K562 (cell line): ENCODE results near the gene MRNIP. TPM values are rescaled to one million over a fixed set of nuclear protein-coding genes. Genes with fewer than 3 reads are reported as not detected.

Experiments
- ATAC-seq: fragments of 200-7000 bp; cut with Tn5 transposase; 3 replicates; pipeline ENCODE4 v1.9.1; 2020; ENCODE audit warnings: moderate library complexity
- BruUV-seq: library from RNA; stranded (reverse); fragments of 400-500 nt; replicated peaks from 2 replicates; lab custom pipeline; 2021; lab: Mats Ljungman, UMichigan
- CTCF ChIA-PET: fragments of 300-600 bp; formaldehyde crosslinking; extraction: SDS; loops from one replicate; lab custom pipeline; 2021; ENCODE audit warnings: low intra/inter-chr PET ratio; lab: Yijun Ruan, JAX
- POLR2A ChIA-PET: fragments of 300-600, 350-650 bp; sonication (Branson Sonifier 250); formaldehyde crosslinking; extraction: SDS; loops from one replicate; lab custom pipeline; 2021; ENCODE audit warnings: antibody characterized with exemption, inconsistent platforms; lab: Yijun Ruan, JAX
- DNase-seq, 4 experiments: peaks; one replicate each; pipeline versions ENCODE4 v3.0.0 to v3.0.0-alpha.2; 2011 to 2018; ENCODE audit warnings: low spot score in 3 of 4, mixed read lengths in 3 of 4; ENCODE audit errors: extremely low read depth in 1 of 4
- FAIRE-seq: peaks from 2 replicates; lab custom pipeline; 2011; peaks lifted over from hg19 to GRCh38; lab: Jason Lieb, UNC
- H2AFZ ChIP-seq: 2 replicates; pipeline ENCODE4 v1.6.0; 2011; ENCODE audit warnings: low read depth, low read length, control low read depth, inconsistent platforms
- H3K27ac ChIP-seq: fragments of 200-600 bp; 3 replicates; pipeline ENCODE4 v1.8.0; 2011; ENCODE audit warnings: low read depth, mild to moderate bottlenecking, control low read depth, inconsistent platforms, low read length, moderate library complexity, mixed read lengths; ENCODE audit errors: extremely low read depth
- H3K27me3 ChIP-seq, 2 experiments: fragments of 300-600 bp in 1 of 2; 2 replicates in 1 of 2; 3 replicates in 1 of 2; pipeline versions ENCODE4 v1.6.0 to v1.8.0; 2011; ENCODE audit warnings: inconsistent platforms in 2 of 2, low read length in 2 of 2, mild to moderate bottlenecking in 1 of 2, mixed read lengths in 1 of 2, moderate library complexity in 1 of 2; ENCODE audit not compliant: control insufficient read depth in 2 of 2, insufficient read depth in 2 of 2
- H3K36me3 ChIP-seq: fragments of 300-600 bp; 3 replicates; pipeline ENCODE4 v1.8.0; 2011; ENCODE audit warnings: mild to moderate bottlenecking, low read length, inconsistent platforms; ENCODE audit not compliant: control insufficient read depth, insufficient read depth
- H3K4me1 ChIP-seq, 2 experiments: fragments of 200-600 bp in 1 of 2; replicated peaks in 1 of 2; 2 replicates in 1 of 2; 3 replicates in 1 of 2; pipeline versions ENCODE4 v1.5.1 to v1.8.0; 2011; ENCODE audit warnings: inconsistent platforms in 2 of 2, low read length in 2 of 2, mild to moderate bottlenecking in 1 of 2, mixed read lengths in 1 of 2, moderate library complexity in 1 of 2; ENCODE audit not compliant: control insufficient read depth in 2 of 2, insufficient read depth in 2 of 2
- H3K4me2 ChIP-seq: 2 replicates; pipeline ENCODE4 v1.6.1; 2011; ENCODE audit warnings: low read length, control low read depth, inconsistent platforms, mixed read lengths; ENCODE audit not compliant: insufficient read depth
- H3K4me3 ChIP-seq: fragments of 200-600 bp; sonication (generic), shearing (Covaris generic); 2 replicates; pipeline ENCODE4 v1.5.1; 2016; ENCODE audit warnings: control low read depth, inconsistent platforms
- H3K79me2 ChIP-seq: fragments of 200-600 bp; 3 replicates; pipeline ENCODE4 v1.8.0; 2011; ENCODE audit warnings: low read length, inconsistent platforms; ENCODE audit not compliant: control insufficient read depth, insufficient read depth
- H3K9ac ChIP-seq, 2 experiments: 2 replicates each; pipeline versions ENCODE4 v1.6.0 to v1.6.1; 2011; ENCODE audit warnings: low read depth in 2 of 2, low read length in 2 of 2, control low read depth in 1 of 2, inconsistent platforms in 1 of 2, mild to moderate bottlenecking in 1 of 2, mixed read lengths in 1 of 2; ENCODE audit not compliant: insufficient read depth in 1 of 2
- H3K9me1 ChIP-seq: one replicate; pipeline ENCODE4 v1.6.0; 2011; ENCODE audit warnings: inconsistent platforms, mild to moderate bottlenecking, low read length, moderate library complexity; ENCODE audit not compliant: control insufficient read depth, insufficient read depth
- H3K9me3 ChIP-seq: replicated peaks from 2 replicates; pipeline ENCODE4 v1.5.1; 2011; ENCODE audit warnings: low read depth, low read length, inconsistent platforms; ENCODE audit not compliant: control insufficient read depth, insufficient read depth
- H4K20me1 ChIP-seq: replicated peaks from 2 replicates; pipeline ENCODE4 v1.6.1; 2011; ENCODE audit warnings: low read length, inconsistent platforms, mixed read lengths; ENCODE audit not compliant: control insufficient read depth, insufficient read depth
- RAD51 ChIP-seq: fragments of 450-650 bp; IDR thresholded peaks from 2 replicates; pipeline ENCODE4 v1.7.1; 2016; ENCODE audit warnings: low read depth, mild to moderate bottlenecking, borderline replicate concordance
- WGBS: fragments of 100-300 bp; shearing (Covaris generic); methylation state at CpG from one replicate; pipeline ENCODE4 v1.1.6; 2016; ENCODE audit warnings: low coverage, mixed read lengths; ENCODE audit not compliant: insufficient coverage; ENCODE audit errors: missing lambda C conversion rate; 5-methylcytosine and 5-hydroxymethylcytosine counted together
- in situ Hi-C: fragments of 300-500 bp; cut with MboI; formaldehyde crosslinking; loops from 4 replicates; pipeline ENCODE4 v1.15.0; 2018; ENCODE audit warnings: inconsistent platforms, mixed read lengths
- intact Hi-C: fragments of 100-400 bp; cut with micrococcal nuclease; formaldehyde crosslinking; loops from 2 replicates; pipeline ENCODE4 v1.14.2; 2022
- polyA plus RNA-seq, 8 experiments: library from polyadenylated mRNA; depleted of rRNA in 4 of 8; stranded (reverse) in 5 of 8; unstranded in 3 of 8; fragments of >200 nt; fragmentation: Nextera tagmentation in 2 of 8; fragmentation: Illumina TruSeq in 1 of 8; extraction: Ambion mirVana in 2 of 8; extraction: Trizol in 1 of 8; gene quantifications; 2 replicates each; pipeline versions ENCODE4 v1.2.1 to v1.2.3, GENCODE V29; 2011 to 2014; ENCODE audit warnings: inconsistent platforms in 1 of 8, missing spikeins in 1 of 8
- total RNA-seq, 7 experiments: library from RNA; depleted of rRNA in 6 of 7; stranded (reverse); fragments of >200 nt in 6 of 7; fragmentation: Illumina TruSeq in 2 of 7; extraction: Trizol in 2 of 7; gene quantifications; 2 replicates each; pipeline versions ENCODE4 v1.2.1 to v1.2.3, GENCODE V29; 2011 to 2021; ENCODE audit warnings: low replicate concordance in 1 of 7
- TF ChIP-seq, protein P1 (sequence below): fragments of 200-800 bp; sonication (Bioruptor generic); IDR thresholded peaks from 2 replicates; pipeline ENCODE4 v1.6.1; 2017; ENCODE audit warnings: missing genetic modification characterization, missing compliant biosample characterization

Gene MRNIP
- total and polyA plus RNA-seq, 9 of the 15 experiments (the other 6 are each of a cell fraction or from before 2014, with no cell fraction given): 3.6 to 39.0 (median 16.8) TPM

DNA sequence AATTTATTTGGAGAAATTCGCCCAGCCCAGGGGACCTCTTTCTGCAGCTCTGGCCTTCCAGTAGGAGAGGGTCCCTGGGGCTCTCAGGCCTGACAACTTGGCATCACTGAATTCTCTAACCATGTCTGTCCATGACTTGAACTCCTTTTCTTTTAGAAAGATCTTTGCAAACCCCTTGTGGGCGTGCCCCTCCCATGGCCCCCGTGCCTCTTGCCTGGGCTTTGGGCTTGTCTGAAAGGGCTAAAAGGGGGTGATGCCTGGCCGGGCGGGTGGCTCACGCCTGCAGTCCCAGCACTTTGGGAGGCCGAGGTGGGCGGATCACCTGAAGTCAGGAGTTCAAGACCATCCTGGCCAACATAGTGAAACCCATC is 41.2 kb downstream of the MRNIP start:
- Histone ChIP-seq H3K36me3 (peaks cover 45% of the 10 kb centered on the region; the same call in 2 of the 3 replicates), H2AFZ (no peak overlapping the region), H3K27ac (peak overlapping the region; percentile 40; the same call in 2 of the 3 replicates), H3K4me3 (no peak overlapping the region), H3K9me3 (no peaks in the 10 kb centered on the region), H3K79me2 (peaks cover 69% of the 10 kb centered on the region), H4K20me1 (peaks cover 13% of the 10 kb centered on the region), H3K9me1 (peaks cover 6% of the 10 kb centered on the region), H3K9ac (no peak overlapping the region), H3K4me2 (no peak overlapping the region), H3K27me3 (no peaks in the 10 kb centered on the region), H3K4me1 (peaks cover 39 to 72% of the 10 kb centered on the region in 2 experiments)
- DNase-seq (no peak), FAIRE-seq (no peak), ATAC-seq (no peak)
- no peak for TF ChIP-seq RAD51
- TF ChIP-seq, protein P1, sequence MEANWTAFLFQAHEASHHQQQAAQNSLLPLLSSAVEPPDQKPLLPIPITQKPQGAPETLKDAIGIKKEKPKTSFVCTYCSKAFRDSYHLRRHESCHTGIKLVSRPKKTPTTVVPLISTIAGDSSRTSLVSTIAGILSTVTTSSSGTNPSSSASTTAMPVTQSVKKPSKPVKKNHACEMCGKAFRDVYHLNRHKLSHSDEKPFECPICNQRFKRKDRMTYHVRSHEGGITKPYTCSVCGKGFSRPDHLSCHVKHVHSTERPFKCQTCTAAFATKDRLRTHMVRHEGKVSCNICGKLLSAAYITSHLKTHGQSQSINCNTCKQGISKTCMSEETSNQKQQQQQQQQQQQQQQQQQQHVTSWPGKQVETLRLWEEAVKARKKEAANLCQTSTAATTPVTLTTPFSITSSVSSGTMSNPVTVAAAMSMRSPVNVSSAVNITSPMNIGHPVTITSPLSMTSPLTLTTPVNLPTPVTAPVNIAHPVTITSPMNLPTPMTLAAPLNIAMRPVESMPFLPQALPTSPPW (CRISPR knock-in tag): 0 out of 2 replicates have a peak, but pooled peaks have one; percentile 3
- POLR2A ChIA-PET: interaction anchor here (1.6 kb wide), 1 partner anchor 10 kb away, joined by 4 read pairs; no protein-coding TSS in a partner anchor
- intact Hi-C loops (no loop called here), in situ Hi-C loops (no loop called here)
- CTCF ChIA-PET: no interaction called here
- no TSS peak for BruUV-seq
- WGBS: 89% methylated on average over 7 of the region's 8 CpGs
